GM23248 (cell line): Measurements from ENCODE around the gene PTPN6.

Experiments
- EZH2 ChIP-seq: fragments of 200-600 bp; sonication (generic); IDR thresholded peaks from 2 replicates; pipeline ENCODE4 v1.6.1; 2018; ENCODE audit warnings: antibody characterized with exemption, mild to moderate bottlenecking; ENCODE audit not compliant: insufficient read depth, poor library complexity, severe bottlenecking
- EZH2phosphoT487 ChIP-seq: fragments of 200-600 bp; sonication (generic); IDR thresholded peaks from 2 replicates; pipeline ENCODE4 v1.6.1; 2018; ENCODE audit warnings: antibody characterized with exemption, moderate library complexity, mild to moderate bottlenecking, low read depth; ENCODE audit not compliant: insufficient read depth

GRCh38 chr12:6923851-6924250 lies 27.3 kb upstream of the PTPN6 start:
- no peak for TF ChIP-seq EZH2phosphoT487
- TF ChIP-seq EZH2, result no peak
